GM19240 (cell line): ENCODE data around the gene PLA2G4E.

ENCODE experiments used
- DNase-seq: peaks from one replicate; pipeline ENCODE4 v3.0.0; 2011; ENCODE audit warnings: low spot score; ENCODE audit not compliant: insufficient read length

The PLA2G4E gene

DNA sequence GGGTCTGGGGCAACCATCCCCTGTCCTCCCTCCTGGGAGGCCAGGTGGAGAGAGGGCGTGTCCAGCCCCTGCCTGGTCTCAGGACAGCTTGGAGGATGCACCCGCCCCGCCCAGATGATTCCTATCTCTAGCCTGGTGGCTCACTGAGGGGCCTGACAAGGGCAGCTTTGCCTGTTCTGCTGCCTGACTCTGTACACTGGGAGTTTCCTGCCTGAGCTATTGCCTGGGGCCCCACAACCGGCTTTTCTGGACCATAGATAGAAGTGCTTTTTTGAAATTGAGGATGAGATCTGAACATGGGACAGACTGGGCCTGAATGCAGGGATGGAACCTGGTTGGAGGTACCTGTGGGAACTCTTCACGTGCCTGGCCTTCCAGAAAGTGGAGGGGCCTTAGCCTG is 751 bp upstream of the PLA2G4E start:
- no peak for DNase-seq

DNA sequence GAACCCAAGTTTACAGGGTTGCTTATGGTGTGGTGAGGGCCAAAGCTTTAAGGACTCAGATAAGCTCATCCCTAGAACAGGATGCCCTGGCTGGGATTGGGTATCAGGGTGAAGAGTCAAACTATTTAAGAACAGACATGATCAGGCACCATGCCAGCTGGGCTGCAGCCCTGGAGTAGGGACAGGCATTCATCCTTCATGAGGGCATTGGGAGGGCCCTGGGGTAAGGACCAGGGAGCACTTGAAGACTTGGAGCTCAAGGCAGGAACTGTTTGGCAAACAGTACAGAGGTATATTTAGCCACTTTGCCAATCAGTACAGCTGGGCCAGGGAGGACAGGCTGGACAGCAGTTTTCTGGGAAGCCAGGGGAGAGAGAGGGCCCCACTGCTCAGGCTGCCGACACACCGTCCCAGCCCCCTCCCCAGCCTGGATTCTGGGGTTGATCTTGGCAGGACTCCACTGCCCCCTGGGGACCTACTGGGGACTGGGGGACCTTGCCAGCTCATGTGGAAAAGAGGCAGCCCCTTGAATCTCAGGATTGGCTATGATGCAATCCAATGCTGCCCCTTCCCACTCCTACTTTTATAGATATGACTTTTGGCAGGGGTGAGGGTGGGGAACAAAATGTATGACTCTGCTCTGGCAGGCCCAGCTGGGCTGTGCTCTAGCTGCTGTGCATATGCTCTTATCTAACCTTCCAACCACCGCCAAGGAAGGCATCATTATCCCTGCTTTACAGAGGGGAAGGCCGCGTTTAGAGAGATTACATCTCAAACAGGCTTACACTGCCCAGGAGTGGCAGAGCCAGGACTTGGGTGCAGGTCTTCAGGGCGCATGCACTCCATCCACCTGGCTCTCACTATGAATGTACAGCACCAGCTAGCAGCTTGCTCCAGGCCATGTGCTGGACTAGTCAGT is 2.3 kb downstream of the PLA2G4E start:
- DNase-seq, result no peak

DNA sequence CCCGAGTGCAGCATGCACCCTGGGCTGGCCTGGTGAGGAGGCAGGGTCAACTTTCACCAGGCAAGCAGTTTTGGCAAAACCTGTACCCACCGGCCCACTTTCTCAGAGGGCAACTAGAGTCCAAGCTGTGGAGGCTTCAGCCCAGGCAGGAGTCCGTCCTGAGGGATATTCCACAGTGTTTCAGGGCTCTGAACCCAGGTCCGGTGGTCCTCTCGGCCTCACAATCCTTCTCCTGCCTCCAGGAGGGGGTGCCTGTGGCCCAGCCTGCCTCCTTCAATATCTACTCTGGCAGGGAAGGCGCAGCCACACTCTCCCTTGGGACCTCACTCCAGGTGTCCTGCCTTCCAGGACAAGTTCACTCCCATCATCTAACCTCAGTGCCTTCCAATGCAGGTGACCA is 3.9 kb downstream of the PLA2G4E start:
- DNase-seq, result no peak

DNA sequence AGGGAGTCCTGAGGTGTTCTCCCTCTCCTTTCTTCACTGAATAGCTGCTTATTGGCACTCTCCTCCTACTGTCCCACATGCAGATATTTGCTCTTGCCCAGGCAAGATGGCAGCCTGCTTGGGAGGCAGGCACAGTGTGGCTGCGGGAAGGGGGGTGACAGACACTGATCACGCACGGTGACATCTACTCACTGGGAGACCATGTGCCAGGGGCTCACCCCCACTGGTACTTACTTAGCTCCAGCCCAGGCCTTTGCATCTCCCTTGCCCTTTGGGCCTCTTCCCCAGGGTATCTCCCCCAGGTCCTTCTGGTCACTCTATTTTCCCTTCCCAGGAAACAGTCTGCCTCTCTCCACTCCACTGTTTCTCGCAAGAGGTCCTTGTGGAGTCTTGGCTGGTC is 6.4 kb downstream of the PLA2G4E start:
- no peak for DNase-seq

DNA sequence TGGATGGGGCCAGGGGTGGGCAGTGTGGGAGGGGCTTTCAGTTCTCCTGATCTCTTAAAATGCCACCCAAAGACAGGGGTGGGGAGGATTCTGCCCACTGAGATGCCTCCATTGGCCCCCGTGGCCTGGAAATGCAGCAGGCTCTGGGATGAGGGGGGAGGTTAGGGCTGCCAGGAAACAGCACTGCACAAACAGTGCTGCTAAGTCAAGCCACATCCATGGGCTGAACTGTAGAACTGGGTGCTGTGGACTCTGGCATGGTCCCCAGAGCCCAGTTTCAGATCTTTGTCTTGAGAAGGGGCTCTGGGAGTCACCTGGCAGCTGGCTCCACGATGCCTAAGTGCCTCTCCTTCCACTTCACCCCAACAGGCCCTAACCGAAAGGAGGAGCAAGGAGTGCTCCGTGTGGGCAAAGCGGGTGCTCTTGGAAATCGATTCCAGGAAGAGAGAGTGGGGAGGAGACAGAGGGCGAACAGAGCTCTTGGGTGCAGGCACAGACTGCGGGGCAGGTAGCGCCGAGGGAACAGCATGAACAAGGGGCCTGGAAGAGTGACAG is 7.8 kb downstream of the PLA2G4E start:
- no peak for DNase-seq

DNA sequence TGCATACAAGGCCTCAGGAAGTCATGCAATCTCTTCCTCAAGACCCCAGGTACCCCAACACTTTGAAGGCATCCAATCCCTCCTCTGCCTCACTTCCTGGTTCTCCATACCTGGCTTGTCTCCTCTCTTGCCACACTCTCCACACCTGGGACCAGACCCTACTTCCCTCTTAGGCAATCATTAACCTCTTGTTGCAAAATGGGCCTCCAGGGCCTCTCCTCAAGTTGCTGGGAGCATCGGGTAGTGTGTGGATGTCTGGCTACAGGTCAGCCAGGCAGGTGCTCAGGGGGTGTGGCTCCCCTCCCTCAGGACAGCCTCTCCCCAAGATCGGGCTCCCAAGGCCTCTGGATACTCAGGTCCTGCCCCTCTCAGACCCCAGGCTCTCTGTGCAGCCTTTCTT is 8.6 kb downstream of the PLA2G4E start:
- DNase-seq, result no peak

DNA sequence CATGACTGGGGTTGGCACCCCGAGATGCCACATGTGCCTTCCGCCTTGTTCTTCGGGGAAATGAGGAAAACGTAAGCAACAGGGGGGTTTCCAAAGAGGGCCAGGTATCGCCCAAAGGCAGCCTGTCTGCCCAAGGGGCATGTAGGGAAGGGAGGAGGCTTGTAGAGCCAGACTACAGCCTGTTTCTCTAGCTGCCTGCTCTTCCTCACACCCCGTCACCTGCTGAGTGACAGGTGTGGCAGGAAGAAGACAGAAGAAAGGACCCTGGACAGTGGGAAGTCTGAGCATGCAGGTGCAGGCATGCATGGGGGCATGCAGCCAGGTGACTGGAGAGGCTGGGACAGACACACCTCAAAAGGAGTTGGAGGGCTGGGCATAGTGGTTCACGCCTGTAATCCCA is 9.8 kb downstream of the PLA2G4E start:
- DNase-seq, result no peak

DNA sequence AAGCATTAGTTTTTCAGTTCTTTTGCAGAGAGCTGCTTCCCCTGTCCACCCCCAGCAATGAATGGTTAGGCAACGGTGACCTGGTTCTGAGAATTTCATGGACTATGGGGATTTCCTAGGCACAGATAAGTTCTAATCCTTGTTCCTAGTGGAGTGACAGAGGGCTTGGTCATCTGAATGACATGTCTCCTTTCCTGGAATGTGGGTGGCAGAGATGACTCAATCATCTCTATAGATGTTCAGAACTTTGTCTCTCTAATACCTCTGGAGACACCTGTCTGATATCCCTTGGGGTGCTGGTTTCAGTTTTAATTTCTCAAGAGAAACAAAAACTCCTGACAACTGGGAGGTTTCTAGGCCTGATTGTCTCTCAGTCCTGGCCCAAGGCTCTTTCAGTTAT is 10.4 kb downstream of the PLA2G4E start:
- DNase-seq, result peak; percentile 83

DNA sequence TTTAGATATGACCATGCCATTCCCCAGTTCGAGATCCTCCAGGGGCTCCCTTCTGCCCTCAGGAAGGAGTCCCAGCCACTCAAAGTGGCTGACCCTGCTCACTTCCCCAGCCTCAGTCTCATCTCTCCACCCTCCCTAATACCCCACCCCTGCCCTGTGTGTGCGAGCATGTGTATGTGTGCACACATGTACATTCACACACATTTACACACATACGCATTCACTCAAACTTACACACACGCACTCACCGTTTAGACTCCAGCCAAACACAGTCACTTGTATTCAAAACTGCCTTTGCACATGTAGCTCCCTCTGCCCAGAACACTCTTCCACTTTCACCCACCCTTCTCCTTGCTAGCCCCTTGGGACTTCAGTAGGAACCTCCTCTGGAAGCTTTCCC is 11.4 kb downstream of the PLA2G4E start:
- no peak for DNase-seq

DNA sequence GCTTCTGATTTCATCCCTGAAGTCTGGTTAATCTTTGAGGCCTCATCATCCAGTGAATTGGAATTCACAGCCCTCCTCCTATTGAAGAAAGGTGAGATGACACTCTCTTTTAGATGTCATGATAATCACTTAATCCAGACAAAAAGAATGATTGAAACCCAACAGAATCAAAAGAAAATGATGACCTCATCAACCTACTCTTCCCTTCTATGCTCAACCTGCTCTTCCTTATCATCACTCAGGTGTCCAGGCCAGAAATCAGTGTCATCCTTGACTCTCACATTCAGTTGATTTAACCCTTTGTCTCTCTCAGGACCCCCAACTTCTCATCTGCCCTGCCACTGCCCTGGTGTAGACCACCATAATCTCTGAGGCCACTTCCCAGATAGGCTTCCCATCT is 11.8 kb downstream of the PLA2G4E start:
- no peak for DNase-seq

DNA sequence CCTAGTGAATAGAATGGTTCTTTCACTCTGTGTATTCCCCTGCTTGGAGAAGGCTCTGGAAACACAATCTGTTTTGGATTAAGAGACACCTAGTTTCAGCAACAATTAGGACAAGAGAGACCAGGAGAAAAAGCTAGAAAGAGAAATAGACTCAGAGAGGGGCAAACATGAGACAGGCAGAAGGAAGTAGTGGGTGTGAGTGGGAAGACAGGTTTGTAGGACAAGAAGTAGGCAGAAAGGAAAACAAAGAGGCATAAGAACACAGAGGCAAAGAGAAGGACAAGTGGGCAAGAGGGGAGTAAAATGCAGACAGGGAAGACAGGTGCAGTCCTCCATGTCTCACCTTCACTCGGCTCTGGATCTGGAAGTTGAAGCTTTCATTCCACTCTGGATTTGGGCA is 13.5 kb downstream of the PLA2G4E start:
- no peak for DNase-seq

DNA sequence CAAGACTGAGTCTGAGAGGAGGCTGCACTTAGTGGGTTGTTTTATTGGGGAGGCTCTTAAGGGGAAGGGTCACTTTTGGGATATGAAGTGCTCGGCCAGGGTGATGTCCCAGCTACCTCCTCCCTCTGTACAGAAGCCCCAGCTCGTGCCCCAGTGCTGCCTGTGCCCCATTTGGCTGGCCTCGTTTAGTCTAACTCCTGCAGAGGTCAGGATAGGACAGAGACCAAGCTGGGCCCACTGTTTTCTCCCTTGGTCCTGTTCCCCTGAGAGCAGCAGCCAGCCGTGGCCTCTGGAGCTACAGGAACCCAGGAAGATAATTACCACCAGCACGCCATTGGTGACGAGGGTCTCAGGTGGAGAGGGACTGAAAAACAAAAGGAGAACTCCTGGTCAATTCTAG is 18.5 kb downstream of the PLA2G4E start:
- no peak for DNase-seq

DNA sequence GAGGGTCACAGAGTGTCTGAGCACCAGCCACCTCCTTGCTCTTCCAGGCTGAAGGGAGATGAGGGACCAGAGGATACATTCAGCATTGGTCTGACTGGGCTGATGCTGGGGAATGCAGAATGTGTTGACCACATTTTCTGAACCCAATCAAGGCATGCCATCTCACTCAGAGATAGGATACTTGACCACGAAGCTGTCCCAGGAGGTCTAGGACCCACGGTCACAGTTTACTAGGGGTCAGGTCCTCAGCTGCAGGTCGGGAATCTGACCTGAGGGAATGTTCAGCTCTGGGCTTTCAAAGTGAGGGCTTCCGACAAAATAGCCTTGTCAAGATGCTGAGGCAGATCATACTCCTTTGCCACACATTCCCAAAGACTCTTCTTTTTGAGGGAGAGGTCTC is 19.6 kb downstream of the PLA2G4E start:
- no peak for DNase-seq

DNA sequence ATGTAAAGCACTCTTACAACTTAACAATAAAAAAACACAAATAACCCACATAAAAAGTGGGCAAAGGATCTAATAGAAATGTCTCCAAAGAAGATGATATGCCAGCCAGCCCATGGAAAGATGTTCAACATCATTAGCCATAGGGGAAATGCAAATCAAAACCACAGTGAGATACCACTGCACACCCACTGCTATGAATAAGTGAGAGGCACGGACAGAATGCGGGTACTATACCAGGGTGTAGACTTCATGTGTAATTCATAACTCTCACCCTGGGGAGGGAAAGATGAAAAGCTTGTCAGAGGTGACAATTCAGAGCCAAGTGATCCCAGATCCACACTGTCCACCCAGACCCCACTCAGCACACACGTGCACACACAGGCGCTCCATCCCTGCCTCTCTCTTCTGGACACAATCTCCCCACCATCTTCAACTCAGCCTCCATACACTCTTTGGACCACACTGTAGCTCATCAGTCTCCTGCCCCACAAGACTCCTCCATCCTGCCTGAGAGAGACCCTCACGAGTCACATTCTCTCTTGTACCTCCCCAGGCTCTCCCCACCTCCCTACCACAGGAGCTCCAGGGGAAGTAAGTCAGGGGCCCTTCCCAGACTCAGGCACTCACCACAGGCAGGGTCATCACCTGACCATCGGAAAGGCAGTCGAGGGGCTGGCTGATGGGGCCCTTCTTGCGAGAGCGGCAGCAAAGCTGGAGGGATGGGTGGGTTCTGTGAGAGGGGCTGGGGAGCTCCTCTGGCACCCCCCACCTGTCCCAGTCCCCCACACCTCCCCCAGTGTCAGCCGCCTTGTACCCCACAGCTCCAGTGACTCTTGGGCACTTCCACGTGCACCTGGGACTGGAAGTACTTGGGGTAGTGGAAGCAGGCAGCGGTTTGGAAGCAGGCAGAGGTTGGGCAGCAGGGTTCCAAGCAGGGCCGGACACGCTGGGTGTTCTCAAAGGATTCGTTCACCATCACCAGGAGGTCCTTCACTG is 21.3 kb downstream of the PLA2G4E start:
- no peak for DNase-seq

DNA sequence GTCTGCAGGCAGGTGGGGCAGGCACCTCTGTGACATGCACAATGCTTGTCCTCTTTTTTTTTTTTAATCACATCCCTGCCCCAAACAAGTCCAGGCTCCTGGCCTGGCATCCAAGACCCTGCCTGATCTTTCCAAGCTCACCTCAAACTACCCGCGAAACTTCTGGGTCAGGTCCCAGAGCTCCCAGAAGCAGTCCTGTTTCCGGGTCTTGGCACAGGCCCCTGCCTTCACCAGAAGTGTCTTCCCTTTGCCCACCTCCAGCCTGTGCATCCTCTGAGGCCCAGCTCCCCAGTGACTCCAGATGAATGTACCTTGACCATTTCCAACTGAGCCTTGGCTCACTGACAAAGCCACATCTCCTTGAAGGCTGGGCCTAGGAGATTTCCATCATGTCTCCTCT is 23.0 kb downstream of the PLA2G4E start:
- DNase-seq, result no peak

DNA sequence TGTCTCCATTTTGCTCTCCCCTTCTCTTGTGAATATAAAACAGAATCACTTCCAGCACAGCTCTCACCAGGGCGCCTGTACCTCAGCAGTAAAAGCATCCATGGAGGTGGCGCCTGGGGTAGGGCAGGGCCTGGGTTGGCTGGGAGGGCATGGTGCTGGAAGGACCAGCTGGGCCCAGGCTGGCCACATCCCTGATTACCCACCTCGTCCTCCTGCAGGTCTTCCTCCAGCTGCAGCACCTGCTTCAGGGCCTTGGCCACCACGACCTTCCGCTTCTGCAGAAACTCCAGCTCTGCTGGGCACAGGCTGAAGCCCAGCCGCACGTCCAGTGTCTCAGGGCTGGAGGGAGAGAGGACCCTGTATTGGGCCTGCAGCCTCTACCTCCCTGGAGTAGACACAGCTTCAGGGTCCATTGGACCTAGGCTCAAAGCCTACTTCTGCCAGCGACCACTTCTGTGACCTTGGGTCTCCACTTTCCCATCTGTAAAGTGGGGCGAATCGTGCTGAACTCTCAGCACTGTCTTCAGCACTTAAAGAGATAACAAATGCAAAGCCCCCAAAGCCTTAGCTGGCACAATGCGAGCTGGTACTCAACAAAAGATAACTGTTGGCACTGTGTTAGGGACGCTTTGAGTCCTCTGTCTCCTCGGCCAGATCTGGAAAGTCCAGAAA is 23.8 kb downstream of the PLA2G4E start:
- DNase-seq, result no peak

DNA sequence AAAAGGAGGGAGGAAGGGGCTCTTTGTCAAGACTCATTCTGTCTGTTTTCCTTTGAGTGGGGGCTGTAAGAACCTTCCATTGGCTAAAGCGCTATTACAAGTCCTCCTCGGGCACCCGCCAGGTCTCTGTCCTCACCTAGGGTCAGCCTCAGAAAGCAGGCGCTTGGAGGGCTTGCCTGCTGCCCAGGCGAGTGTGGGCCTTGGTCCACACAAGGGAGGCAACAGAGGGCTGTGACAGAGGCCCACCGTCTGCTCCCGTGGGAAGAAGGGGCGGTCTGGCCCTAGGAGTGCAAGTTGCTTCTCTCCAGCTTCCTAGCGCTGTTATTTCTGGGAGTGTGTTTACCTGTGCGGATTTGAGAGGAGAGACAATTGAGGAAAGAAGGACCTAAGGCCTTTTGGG is 24.5 kb downstream of the PLA2G4E start:
- no peak for DNase-seq

DNA sequence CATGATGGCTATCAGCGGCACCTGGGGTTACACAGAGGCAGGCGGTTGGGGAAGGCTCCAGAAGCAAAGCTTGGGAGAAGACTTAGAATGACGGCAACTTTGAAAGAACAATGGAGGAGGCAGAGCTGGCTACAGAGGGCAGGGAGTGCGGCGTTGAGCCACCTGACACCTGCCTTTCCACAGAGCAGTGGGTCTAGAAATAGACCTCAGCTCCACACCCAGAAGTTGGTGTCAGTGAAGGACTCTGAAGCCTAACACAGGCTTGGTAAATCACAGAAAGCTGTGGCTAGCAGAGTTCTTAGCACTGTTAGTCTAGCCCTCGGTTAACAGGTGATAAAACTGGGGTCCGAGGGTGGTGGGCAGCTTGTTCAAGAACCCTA is 25.4 kb downstream of the PLA2G4E start:
- DNase-seq, result no peak

DNA sequence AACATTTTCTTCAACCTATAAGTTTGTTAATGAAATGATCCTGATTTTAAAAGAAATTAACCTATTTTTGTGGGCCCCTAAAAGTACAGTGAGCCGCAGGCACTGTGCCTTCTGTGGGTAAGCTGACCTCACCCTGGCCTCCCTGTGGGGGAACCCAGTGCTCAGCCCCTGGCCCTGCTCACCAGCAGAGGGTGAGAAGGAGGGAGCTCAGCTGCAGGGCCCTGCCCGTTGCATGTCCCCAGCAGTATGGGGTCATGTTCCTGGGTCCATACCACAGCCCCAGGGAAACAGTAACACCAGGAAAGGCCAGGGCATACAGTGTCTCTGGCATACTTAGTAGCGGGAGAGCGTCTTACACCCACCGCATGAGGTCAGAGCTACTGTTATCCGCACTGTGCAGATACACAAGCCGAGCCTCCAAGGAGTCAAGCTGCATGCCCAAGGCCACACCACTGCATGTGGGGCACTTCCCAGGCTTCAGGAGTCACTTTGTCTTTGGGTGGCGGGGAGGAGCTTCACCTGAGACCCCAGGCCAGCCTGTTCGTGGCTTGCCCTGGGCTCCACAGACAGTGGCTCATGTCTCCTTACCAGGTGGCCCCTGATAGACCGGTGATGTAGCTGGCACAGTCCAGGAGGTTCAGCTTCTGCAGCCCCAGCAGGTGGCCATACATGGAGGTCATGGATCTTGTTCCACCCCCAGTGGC is 25.9 kb downstream of the PLA2G4E start:
- DNase-seq, result no peak

DNA sequence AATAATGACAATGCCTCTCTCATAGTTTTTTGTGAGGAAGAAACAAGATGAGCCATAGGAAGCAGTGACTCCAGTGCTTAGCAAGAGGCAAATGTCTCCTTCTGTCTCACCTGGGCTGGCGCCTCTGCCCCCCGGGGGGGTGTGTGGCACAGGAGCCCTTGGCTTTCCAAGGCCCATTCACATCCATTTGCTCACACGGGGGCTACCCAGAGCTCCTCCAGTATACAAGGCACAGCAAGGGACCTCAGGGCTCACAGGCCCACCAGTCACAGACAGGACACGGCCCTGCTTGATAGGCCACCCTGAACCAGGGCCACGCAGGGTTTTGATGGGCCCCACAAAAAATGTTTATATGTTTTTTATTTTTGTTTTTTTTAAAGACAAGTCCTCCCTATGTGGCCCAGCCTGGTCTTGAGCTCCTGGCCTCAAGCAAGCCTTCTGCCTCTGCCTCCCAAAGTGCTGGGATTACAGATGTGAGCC is 26.6 kb downstream of the PLA2G4E start:
- no peak for DNase-seq
